ENCODE data around the gene SYT8.

Gene SYT8

GRCh38 chr11:1834779-1835670 lies at the start of gene SYT8:
SYT8 (plus strand) TSS chr11:1834990; CDS start chr11:1835106, 116 bp downstream.
- TF ChIP-seq GATA3 (IDR thresholded peaks at IDR 0.05; ENCODE audit: low read depth, low read length) (no peak), GATA2 (IDR thresholded peaks at IDR 0.05; ENCODE audit: low read depth, low read length) (no peak)

- TF ChIP-seq GATA2 (IDR thresholded peaks at IDR 0.05; ENCODE audit: low read depth, low read length) (no peak), GATA3 (IDR thresholded peaks at IDR 0.05; ENCODE audit: low read depth, low read length) (no peak)
Measured at GRCh38 chr11:1785749-1786413, 48.9 kb upstream of the SYT8 start.

- no peak for TF ChIP-seq GATA3 (IDR thresholded peaks at IDR 0.05; ENCODE audit: low read depth, low read length)
- TF ChIP-seq GATA2 (IDR thresholded peaks at IDR 0.05; ENCODE audit: low read depth, low read length), result no peak
Measured at GRCh38 chr11:1786466-1786865, 48.3 kb upstream of the SYT8 start.

- TF ChIP-seq GATA2 (IDR thresholded peaks at IDR 0.05; ENCODE audit: low read depth, low read length) (no peak), GATA3 (IDR thresholded peaks at IDR 0.05; ENCODE audit: low read depth, low read length) (no peak)
Measured at GRCh38 chr11:1791912-1792311, 42.9 kb upstream of the SYT8 start.

GRCh38 chr11:1792461-1792860 lies 42.3 kb upstream of the SYT8 start:
- TF ChIP-seq GATA2 (IDR thresholded peaks at IDR 0.05; ENCODE audit: low read depth, low read length), result no peak
- no peak for TF ChIP-seq GATA3 (IDR thresholded peaks at IDR 0.05; ENCODE audit: low read depth, low read length)

GRCh38 chr11:1793081-1793480 lies 41.7 kb upstream of the SYT8 start:
- TF ChIP-seq GATA2 (IDR thresholded peaks at IDR 0.05; ENCODE audit: low read depth, low read length), result no peak
- TF ChIP-seq GATA3 (IDR thresholded peaks at IDR 0.05; ENCODE audit: low read depth, low read length), result no peak

GRCh38 chr11:1796413-1797011 lies 38.3 kb upstream of the SYT8 start:
- TF ChIP-seq GATA3 (IDR thresholded peaks at IDR 0.05; ENCODE audit: low read depth, low read length) (no peak), GATA2 (IDR thresholded peaks at IDR 0.05; ENCODE audit: low read depth, low read length) (peak; percentile 54; the same call in 1 of the 2 replicates)

GRCh38 chr11:1797391-1798125 lies 37.2 kb upstream of the SYT8 start:
- no peak for TF ChIP-seq GATA2 (IDR thresholded peaks at IDR 0.05; ENCODE audit: low read depth, low read length)
- TF ChIP-seq GATA3 (IDR thresholded peaks at IDR 0.05; ENCODE audit: low read depth, low read length), result no peak

GRCh38 chr11:1803246-1803645 lies 31.5 kb upstream of the SYT8 start:
- no peak for TF ChIP-seq GATA2 (IDR thresholded peaks at IDR 0.05; ENCODE audit: low read depth, low read length)
- TF ChIP-seq GATA3 (IDR thresholded peaks at IDR 0.05; ENCODE audit: low read depth, low read length), result no peak

GRCh38 chr11:1805525-1805924 lies 29.3 kb upstream of the SYT8 start:
- TF ChIP-seq GATA3 (IDR thresholded peaks at IDR 0.05; ENCODE audit: low read depth, low read length) (no peak), GATA2 (IDR thresholded peaks at IDR 0.05; ENCODE audit: low read depth, low read length) (no peak)

GRCh38 chr11:1807264-1807995 lies 27.4 kb upstream of the SYT8 start:
- TF ChIP-seq GATA3 (IDR thresholded peaks at IDR 0.05; ENCODE audit: low read depth, low read length) (no peak), GATA2 (IDR thresholded peaks at IDR 0.05; ENCODE audit: low read depth, low read length) (no peak)

- TF ChIP-seq GATA3 (IDR thresholded peaks at IDR 0.05; ENCODE audit: low read depth, low read length) (no peak), GATA2 (IDR thresholded peaks at IDR 0.05; ENCODE audit: low read depth, low read length) (no peak)
Measured at GRCh38 chr11:1810761-1811160, 24.0 kb upstream of the SYT8 start.

- TF ChIP-seq GATA2 (IDR thresholded peaks at IDR 0.05; ENCODE audit: low read depth, low read length) (no peak), GATA3 (IDR thresholded peaks at IDR 0.05; ENCODE audit: low read depth, low read length) (no peak)
Measured at GRCh38 chr11:1812274-1812673, 22.5 kb upstream of the SYT8 start.
